Spinal cord (tissue), 4 donors: ENCODE results near the gene KRTAP19-7. TPM values are rescaled to one million over a fixed set of nuclear protein-coding genes. Genes with fewer than 3 reads are reported as not detected.

Experiments
- polyA plus RNA-seq, 2 donors: library from polyadenylated mRNA; unstranded; fragments of 120-200 nt; gene quantifications; one replicate each; pipeline ENCODE4 v1.2.1, GENCODE V29; 2013; ENCODE audit not compliant: insufficient read length in 2 of 2
- small RNA-seq: library from RNA; depleted of rRNA; stranded (forward); fragments of <200 nt; gene quantifications from one replicate; pipeline ENCODE3, GENCODE V24; 2014; ENCODE audit warnings: low replicate concordance
- total RNA-seq, 2 donors: library from RNA; depleted of rRNA in 1 of 2; stranded (reverse); fragments of 120-200 nt in 1 of 2; fragments of >200 nt in 1 of 2; gene quantifications; one replicate each; pipeline versions ENCODE4 v1.2.3 to v1.2.4, GENCODE V29; 2013 to 2014

The KRTAP19-7 gene
- total and polyA plus RNA-seq, 4 donors: not detected

Small RNAs within 50 kb of the gene (small RNA-seq; reads per million reads assigned to genes)
- gene AP000567.1 (not detected), gene KRTAP19-10P (not detected), gene KRTAP19-11P (not detected), gene KRTAP22-1 (not detected), gene KRTAP22-2 (not detected)

Other genes with a start within 250 kb of the KRTAP19-7 start
- gene KRTAP26-1, start 241.0 kb downstream of the KRTAP19-7 start, total RNA-seq: not detected
- not detected for gene KRTAP26-1, start 241.0 kb downstream of the KRTAP19-7 start, polyA plus RNA-seq
- gene KRTAP27-1, start 223.6 kb downstream of the KRTAP19-7 start, total RNA-seq: not detected
- gene KRTAP27-1, start 223.6 kb downstream of the KRTAP19-7 start, polyA plus RNA-seq: not detected
- gene KRTAP23-1, start 212.7 kb downstream of the KRTAP19-7 start, total RNA-seq: not detected
- gene KRTAP23-1, start 212.7 kb downstream of the KRTAP19-7 start, polyA plus RNA-seq: not detected
- gene KRTAP13-2, start 189.0 kb downstream of the KRTAP19-7 start, total RNA-seq: not detected
- gene KRTAP13-2, start 189.0 kb downstream of the KRTAP19-7 start, polyA plus RNA-seq: not detected
- not detected for gene KRTAP13-1, start 165.3 kb downstream of the KRTAP19-7 start, total RNA-seq
- gene KRTAP13-1, start 165.3 kb downstream of the KRTAP19-7 start, polyA plus RNA-seq: not detected
- gene KRTAP13-3, start 135.4 kb downstream of the KRTAP19-7 start, total RNA-seq: not detected
- gene KRTAP13-3, start 135.4 kb downstream of the KRTAP19-7 start, polyA plus RNA-seq: not detected
- not detected for gene KRTAP13-4, start 131.1 kb downstream of the KRTAP19-7 start, total RNA-seq
- gene KRTAP13-4, start 131.1 kb downstream of the KRTAP19-7 start, polyA plus RNA-seq: not detected
- gene KRTAP15-1, start 121.0 kb downstream of the KRTAP19-7 start, total RNA-seq: not detected
- gene KRTAP15-1, start 121.0 kb downstream of the KRTAP19-7 start, polyA plus RNA-seq: not detected
- gene KRTAP19-1, start 80.9 kb downstream of the KRTAP19-7 start, total RNA-seq: not detected
- not detected for gene KRTAP19-1, start 80.9 kb downstream of the KRTAP19-7 start, polyA plus RNA-seq
- not detected for gene KRTAP19-2, start 73.9 kb downstream of the KRTAP19-7 start, total RNA-seq
- gene KRTAP19-2, start 73.9 kb downstream of the KRTAP19-7 start, polyA plus RNA-seq: not detected
- gene KRTAP19-3, start 69.3 kb downstream of the KRTAP19-7 start, total RNA-seq: not detected
- not detected for gene KRTAP19-3, start 69.3 kb downstream of the KRTAP19-7 start, polyA plus RNA-seq
- not detected for gene KRTAP19-4, start 64.1 kb downstream of the KRTAP19-7 start, total RNA-seq
- gene KRTAP19-4, start 64.1 kb downstream of the KRTAP19-7 start, polyA plus RNA-seq: not detected
- not detected for gene KRTAP19-5, start 59.2 kb downstream of the KRTAP19-7 start, total RNA-seq
- not detected for gene KRTAP19-5, start 59.2 kb downstream of the KRTAP19-7 start, polyA plus RNA-seq
- gene KRTAP19-6, start 19.4 kb downstream of the KRTAP19-7 start, total RNA-seq: not detected
- not detected for gene KRTAP19-6, start 19.4 kb downstream of the KRTAP19-7 start, polyA plus RNA-seq
- gene KRTAP22-2, start 29.1 kb upstream of the KRTAP19-7 start, total RNA-seq: not detected
- gene KRTAP22-2, start 29.1 kb upstream of the KRTAP19-7 start, polyA plus RNA-seq: not detected
- gene KRTAP6-3, start 31.1 kb upstream of the KRTAP19-7 start, total RNA-seq: not detected
- gene KRTAP6-3, start 31.1 kb upstream of the KRTAP19-7 start, polyA plus RNA-seq: not detected
- not detected for gene KRTAP6-2, start 37.6 kb upstream of the KRTAP19-7 start, total RNA-seq
- gene KRTAP6-2, start 37.6 kb upstream of the KRTAP19-7 start, polyA plus RNA-seq: not detected
- not detected for gene KRTAP22-1, start 39.8 kb upstream of the KRTAP19-7 start, total RNA-seq
- not detected for gene KRTAP22-1, start 39.8 kb upstream of the KRTAP19-7 start, polyA plus RNA-seq
- not detected for gene KRTAP6-1, start 52.6 kb upstream of the KRTAP19-7 start, total RNA-seq
- not detected for gene KRTAP6-1, start 52.6 kb upstream of the KRTAP19-7 start, polyA plus RNA-seq
- gene KRTAP20-1, start 55.1 kb upstream of the KRTAP19-7 start, total RNA-seq: not detected
- not detected for gene KRTAP20-1, start 55.1 kb upstream of the KRTAP19-7 start, polyA plus RNA-seq
- not detected for gene KRTAP20-4, start 59.3 kb upstream of the KRTAP19-7 start, total RNA-seq
- not detected for gene KRTAP20-4, start 59.3 kb upstream of the KRTAP19-7 start, polyA plus RNA-seq
- not detected for gene KRTAP20-2, start 73.9 kb upstream of the KRTAP19-7 start, total RNA-seq
- not detected for gene KRTAP20-2, start 73.9 kb upstream of the KRTAP19-7 start, polyA plus RNA-seq
- not detected for gene KRTAP20-3, start 81.5 kb upstream of the KRTAP19-7 start, total RNA-seq
- gene KRTAP20-3, start 81.5 kb upstream of the KRTAP19-7 start, polyA plus RNA-seq: not detected
- gene KRTAP21-3, start 157.5 kb upstream of the KRTAP19-7 start, total RNA-seq: not detected
- gene KRTAP21-3, start 157.5 kb upstream of the KRTAP19-7 start, polyA plus RNA-seq: not detected
- not detected for gene KRTAP21-2, start 185.9 kb upstream of the KRTAP19-7 start, total RNA-seq
- not detected for gene KRTAP21-2, start 185.9 kb upstream of the KRTAP19-7 start, polyA plus RNA-seq
- not detected for gene KRTAP21-1, start 194.1 kb upstream of the KRTAP19-7 start, total RNA-seq
- gene KRTAP21-1, start 194.1 kb upstream of the KRTAP19-7 start, polyA plus RNA-seq: not detected